HFF-Myc (cell line): ENCODE data around the gene TRAPPC11.
A peak's percentile ranks its signal among the peaks of the same experiment; 100 is the strongest.

ENCODE experiments used
- DNase-seq: peaks from one replicate; pipeline ENCODE4 v3.0.0-alpha.2; 2011; ENCODE audit warnings: low read depth; ENCODE audit errors: extremely low read depth
- H3K4me3 ChIP-seq: replicated peaks from 2 replicates; pipeline ENCODE4 v1.5.1; 2011; ENCODE audit warnings: low read depth, mild to moderate bottlenecking, control low read depth, low read length
- TF ChIP-seq, protein P1 (sequence below): IDR thresholded peaks from 2 replicates; pipeline ENCODE4 v1.5.1; 2012; ENCODE audit warnings: mild to moderate bottlenecking, low read depth, low read length, control low read depth; ENCODE audit errors: missing control alignments

The TRAPPC11 gene

DNA sequence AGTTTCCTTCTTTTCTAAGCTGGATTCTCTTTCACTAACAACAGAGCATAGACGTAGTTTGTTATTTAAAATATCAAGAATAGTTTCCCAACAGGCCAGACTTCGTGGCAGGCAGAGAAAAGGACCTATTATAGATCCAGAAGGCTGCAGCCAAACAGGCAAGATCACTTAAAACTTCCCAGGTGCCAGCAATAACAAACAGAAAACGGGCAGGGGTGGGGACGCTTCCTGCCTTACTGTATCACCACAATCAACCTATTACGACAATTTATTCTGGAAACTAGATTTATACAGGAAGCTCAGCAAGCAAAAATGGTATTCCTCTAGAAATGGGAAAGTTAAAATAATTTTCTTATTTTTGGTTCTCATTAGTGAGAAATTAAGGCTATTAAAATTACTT lies 22.2 kb upstream of the TRAPPC11 start:
- TF ChIP-seq, protein P1, sequence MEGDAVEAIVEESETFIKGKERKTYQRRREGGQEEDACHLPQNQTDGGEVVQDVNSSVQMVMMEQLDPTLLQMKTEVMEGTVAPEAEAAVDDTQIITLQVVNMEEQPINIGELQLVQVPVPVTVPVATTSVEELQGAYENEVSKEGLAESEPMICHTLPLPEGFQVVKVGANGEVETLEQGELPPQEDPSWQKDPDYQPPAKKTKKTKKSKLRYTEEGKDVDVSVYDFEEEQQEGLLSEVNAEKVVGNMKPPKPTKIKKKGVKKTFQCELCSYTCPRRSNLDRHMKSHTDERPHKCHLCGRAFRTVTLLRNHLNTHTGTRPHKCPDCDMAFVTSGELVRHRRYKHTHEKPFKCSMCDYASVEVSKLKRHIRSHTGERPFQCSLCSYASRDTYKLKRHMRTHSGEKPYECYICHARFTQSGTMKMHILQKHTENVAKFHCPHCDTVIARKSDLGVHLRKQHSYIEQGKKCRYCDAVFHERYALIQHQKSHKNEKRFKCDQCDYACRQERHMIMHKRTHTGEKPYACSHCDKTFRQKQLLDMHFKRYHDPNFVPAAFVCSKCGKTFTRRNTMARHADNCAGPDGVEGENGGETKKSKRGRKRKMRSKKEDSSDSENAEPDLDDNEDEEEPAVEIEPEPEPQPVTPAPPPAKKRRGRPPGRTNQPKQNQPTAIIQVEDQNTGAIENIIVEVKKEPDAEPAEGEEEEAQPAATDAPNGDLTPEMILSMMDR = no peak
- no peak for DNase-seq
- H3K4me3 ChIP-seq = no peak overlapping the region

- H3K4me3 ChIP-seq = no peak overlapping the region
- DNase-seq = no peak
- TF ChIP-seq, protein P1 = no peak
Observed at GRCh38 chr4:183637461-183637860, 21.6 kb upstream of the TRAPPC11 start.

DNA sequence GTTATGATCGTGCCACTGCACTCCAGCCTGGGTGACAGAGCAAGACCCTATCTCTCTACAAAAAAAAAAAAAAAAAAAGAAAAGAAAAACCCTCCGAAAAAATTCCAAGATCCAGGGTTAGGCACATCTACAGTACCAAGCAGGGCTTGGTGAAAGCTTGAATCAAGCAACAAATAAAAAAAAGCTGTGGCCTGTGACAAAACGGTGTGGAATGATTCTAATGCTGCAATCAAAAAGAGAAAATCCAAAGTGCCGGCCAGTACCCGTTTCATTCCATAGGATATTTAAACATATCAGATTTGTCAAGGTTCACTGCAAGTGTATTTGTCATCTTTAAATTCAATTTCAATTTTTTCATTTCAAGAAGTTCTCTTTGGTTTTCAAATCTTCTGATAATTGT lies 20.7 kb upstream of the TRAPPC11 start:
- DNase-seq = no peak
- TF ChIP-seq, protein P1 = no peak

DNA sequence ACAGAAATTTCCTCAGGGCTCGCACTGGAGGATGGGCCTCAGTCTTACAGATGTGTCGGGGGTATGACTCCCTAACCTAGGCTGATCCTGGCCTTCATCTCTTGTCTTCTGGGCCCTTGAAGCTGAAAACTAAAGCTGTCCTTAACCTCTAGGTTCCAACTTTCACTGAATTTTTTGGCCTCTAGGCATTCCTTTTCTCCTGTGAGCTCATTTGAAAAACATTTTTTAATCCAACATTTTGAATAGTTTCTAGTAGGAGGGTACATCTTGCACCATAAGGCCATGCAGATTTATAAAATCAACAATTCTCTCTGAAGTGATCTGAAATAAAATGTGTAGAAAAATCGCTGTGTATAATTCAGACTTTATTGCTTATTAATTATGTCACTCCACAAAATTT lies 19.8 kb upstream of the TRAPPC11 start:
- DNase-seq = no peak
- no peak overlapping the region for H3K4me3 ChIP-seq
- TF ChIP-seq, protein P1 = no peak

More for the DNA sequence above, 20.7 kb upstream of the TRAPPC11 start:
- no peak overlapping the region for H3K4me3 ChIP-seq

DNA sequence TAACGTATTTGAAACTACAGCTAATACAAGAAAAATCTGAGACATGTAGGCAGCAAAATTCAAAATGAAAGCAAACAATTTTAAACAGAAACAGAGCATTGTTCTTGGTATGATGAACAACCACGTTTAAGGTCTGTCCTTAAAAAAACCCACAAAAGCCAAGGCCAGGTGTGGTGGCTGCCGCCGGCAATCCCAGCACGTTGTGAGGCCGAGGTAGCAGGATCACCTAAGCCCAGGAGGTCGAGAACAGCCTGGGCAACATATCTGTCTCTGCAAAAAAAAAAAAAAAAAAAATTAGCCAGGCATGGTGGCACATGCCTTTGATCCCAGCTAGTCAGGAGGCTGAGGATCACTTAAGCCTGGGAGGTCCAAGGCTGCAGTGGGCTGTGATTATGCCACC lies 13.8 kb upstream of the TRAPPC11 start:
- DNase-seq = no peak
- H3K4me3 ChIP-seq = no peak overlapping the region
- TF ChIP-seq, protein P1 = no peak

GRCh38 chr4:183657564-183657963 lies 1.5 kb upstream of the TRAPPC11 start:
- no peak for DNase-seq
- peak overlapping the region; percentile 94 for H3K4me3 ChIP-seq
- TF ChIP-seq, protein P1 = no peak

DNA sequence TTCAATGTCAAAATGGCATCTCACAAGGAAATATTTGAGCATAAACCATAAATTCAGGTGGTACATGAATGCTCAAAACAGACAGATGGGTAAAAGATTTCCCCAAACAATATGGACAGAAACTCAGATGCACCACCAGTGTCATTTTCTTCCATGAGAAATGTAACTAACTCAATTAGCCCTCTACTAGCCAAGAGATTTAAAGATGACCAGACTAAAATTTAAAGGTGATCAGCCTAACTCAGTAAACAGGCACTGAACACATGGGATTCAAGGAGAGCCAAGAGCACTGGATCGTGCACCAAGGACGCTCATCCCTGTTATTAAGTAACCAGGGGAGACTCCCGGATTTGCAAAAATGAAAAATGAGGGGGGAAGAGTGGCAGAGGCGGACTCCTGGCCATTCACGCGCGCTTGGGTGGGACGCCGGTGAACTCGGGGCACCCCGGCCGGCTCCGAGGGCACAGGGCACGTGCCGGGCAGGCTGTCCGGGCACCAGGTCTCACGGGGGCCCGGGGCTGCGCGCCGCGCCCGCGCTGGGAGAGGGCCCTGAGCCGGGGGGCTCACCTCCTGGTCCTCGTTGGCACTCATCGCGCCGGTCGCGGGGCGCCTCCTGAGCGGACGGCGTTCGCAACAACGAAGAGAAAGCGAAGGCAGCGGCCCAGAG lies 598 bp upstream of the TRAPPC11 start:
- no peak for DNase-seq
- TF ChIP-seq, protein P1 = no peak
- H3K4me3 ChIP-seq = peak overlapping the region; percentile 94
